Activated gamma-delta T cell (primary cell): ENCODE measurements around the gene PIP4K2A.
A peak's percentile ranks its signal among the peaks of the same experiment; 100 is the strongest.
"Not testable (repeated sequence)": the region's sequence is repeated elsewhere in the genome, so short reads cannot be mapped to it uniquely, and the experiment has no call there.

Experiments
- DNase-seq: peaks from one replicate; lab custom pipeline; 2025; lab: John Stamatoyannopoulos, UW
- total RNA-seq, 2 donors: gene quantifications; one replicate each; lab custom pipeline; 2026; lab: John Stamatoyannopoulos, UW

PIP4K2A gene
- 367 to 381 reads per million in 2 donors for total RNA-seq

DNA sequence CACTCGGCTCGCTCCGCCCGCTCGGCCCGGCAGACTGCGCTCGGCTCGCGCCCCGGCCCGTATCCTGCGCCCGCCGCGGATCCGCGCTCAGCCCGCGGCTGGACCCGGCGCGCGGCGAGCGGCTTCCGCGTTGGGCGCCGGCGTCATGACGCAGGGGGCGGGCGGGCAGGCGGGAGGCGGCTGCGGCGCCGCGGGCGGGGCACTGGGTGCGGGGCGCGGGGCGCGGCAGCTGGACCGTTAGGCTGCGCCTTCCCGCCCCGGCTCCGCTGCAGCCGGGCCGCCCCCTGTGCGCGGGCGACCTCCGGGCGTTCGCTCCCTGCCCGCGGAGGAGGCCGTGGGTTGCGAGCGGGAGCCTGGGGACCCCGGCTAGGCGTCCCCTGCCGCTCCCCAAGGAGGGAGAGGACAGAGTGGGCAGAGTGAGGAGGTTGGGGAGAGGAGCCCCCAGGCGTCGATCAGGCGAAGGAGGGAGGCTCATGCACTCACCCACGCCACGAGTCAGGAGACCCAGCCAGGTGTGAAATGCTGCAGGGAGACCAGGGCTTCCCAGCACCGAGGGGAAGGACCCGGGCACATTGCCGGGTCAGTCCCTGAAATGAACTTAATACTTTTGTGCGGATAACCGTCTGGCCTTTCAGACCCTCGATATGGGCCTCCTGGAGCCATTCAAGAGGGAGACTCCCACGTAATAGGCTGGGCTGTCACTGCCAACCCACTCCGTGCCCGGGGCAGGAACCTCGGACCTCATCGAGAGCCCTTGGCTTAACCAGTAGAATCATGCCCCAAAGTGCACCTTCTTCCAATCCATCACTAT is at the start of gene PIP4K2A:
Gene PIP4K2A (minus strand): TSS at position 100 of the 811 bp plus-strand sequence. CDS start 252 bp downstream, outside the sequence.
- DNase-seq: peak; percentile 74

DNA sequence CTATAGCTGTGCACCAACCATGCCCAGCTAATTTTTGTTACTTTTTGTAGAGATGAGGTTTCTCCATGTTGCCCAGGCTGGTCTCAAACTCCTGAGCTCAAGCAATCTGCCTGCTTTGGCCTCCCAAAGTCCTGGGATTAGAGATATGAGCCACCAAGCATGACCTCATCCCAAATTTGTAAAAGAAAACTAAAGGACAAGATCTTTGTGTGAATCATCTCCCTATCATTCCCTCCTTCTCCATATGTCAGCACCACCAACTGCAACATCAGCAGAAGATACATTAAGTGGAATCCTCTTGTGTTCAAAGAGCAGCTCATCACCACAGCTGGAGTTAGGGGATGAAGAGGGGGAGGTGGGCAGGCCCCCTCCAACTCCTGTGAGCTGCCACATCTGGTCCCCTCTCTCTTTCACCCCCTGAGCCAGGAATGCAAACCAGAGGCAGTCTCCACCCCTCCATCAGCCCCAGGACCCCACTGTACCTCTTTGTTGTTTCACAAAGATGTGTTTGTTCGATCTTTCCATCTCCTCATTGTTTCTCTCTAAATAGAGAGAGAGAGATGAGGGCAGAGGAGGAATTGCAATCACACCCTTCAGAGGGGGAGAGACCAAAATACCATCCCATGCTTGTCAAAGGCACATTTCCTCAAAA is 47.3 kb upstream of the PIP4K2A start:
- no peak for DNase-seq

DNA sequence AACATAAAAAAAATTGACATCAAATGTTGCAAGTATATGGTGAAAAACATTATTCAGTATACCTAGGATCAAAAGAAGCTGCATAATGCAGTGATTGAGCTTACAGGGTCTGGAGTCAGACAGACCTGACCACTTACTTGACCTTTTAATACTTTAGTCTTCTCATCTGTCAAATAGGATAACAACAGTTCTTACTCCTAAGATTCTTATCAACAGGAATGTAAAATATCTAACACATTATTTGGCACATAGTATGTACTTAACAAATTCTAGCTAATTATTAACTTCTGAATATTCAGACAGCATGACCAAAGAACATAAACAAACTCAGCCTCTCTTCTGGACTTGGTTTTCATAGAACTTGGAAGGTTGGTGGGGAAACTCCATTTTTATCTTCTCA is 45.6 kb upstream of the PIP4K2A start:
- no peak for DNase-seq

DNA sequence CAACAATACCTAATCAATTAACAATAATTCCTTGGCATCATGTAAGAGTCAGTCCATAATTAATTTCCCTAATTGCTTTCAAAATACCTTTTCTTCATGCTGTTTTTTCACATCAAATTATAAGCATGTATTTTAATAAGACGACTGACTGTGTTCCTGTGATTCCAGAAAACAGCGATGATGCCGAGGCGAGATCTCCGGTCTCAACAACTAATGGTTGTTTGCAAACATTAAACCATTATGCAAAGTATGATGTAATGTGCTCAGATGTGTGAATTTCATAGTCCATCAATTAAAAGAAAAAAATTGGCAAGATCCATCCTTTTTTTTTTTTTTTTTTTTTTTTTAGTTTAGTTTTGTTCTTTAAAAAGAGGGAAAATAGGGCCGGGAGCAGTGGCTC is 44.5 kb upstream of the PIP4K2A start:
- no peak for DNase-seq

DNA sequence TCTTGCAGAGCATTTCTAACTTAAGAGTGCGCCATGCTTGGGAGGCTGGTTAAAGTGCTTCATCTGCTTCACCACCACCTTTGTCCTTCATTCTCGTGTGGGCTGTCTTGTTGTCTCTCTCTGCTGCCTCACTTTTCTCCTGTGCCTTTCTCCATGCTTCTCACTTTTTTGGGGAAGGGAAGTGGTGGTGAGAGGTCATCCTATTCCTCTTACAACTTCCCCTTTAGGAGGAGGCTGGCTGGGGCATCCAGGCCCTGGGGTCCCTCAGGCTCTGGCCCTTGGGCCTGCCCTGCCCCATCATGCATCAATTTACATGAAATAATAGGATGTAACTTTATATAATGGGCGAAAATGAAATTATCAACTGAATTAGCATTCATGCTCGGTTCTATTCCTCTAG is 39.9 kb upstream of the PIP4K2A start:
- DNase-seq: no peak

DNA sequence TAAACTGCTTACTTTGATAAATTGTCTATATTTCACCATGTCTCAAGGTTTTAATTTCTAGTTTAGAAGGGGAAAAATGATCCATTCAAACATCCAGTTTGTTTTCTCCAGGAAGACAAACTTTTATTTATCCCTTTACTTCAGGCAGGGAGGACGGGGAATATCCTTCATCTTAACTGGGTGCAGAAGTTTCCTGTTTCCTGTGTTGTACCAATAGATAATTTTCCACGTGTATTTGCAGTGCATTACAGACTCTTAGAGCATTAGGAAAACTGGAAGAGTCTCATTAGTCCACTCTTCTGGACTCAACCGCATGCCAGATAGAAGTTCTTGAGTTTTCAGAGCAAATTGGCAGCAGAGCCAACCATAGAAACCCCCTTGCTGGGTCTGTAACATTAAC is 39.4 kb upstream of the PIP4K2A start:
- no peak for DNase-seq

DNA sequence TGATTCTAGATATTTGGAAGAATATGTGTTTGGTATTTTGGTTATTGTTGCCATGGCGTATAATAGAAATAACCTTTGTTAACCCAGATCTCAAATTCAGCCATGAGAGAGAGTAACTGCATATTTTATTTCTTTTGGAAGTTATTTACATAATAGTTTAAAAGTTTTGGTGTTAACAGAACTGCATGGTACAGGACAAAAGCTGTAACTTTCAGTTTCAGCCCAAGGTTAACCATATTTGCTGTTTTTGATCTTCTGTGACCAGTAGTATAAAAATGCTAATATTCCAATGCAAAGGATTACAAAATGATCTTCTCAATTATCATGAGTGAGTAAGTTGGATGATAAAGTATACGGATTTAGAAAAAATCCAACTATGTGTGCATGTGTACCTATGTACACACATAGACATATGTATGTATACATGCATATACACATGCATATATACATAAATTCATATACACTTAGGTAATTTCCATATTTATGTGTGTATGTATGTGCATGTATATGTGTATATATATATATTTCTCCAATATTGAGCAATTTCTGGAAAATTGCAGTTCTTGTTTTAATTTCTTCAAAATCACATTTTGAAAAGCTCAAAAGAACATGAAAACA is 38.0 kb upstream of the PIP4K2A start:
- no peak for DNase-seq

DNA sequence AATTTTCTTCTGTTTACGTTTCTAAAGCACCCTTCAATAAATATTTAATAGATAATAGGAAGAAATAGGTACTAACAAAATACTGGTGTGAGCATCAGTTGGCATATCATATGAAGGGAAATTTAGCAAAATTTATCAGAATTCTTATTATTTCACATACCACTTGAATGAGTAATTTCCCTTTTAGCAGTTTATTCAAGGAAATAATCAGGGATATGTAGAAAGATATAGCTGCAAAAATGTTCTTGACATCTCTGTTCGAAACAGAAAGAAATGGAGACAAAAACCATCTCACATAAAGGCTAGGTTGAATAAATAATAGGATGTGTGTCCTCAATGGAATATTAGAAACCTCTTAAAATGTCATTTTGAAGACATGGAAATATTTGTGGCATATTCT is 35.8 kb upstream of the PIP4K2A start:
- no peak for DNase-seq

DNA sequence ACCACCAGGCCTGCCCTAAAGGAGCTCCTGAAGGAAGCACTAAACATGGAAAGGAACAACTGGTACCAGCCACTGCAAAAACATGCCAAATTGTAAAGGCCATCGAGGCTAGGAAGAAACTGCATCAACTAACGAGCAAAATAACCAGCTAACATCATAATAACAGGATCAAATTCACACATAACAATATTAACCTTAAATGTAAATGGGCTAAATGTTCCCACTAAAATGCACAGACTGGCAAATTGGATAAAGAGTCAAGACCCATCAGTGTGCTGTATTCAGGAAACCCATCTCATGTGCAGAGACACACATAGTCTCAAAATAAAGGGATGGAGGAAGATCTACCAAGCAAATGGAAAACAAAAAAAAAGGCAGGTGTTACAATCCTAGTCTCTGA is 30.5 kb upstream of the PIP4K2A start:
- not testable (repeated sequence) for DNase-seq

DNA sequence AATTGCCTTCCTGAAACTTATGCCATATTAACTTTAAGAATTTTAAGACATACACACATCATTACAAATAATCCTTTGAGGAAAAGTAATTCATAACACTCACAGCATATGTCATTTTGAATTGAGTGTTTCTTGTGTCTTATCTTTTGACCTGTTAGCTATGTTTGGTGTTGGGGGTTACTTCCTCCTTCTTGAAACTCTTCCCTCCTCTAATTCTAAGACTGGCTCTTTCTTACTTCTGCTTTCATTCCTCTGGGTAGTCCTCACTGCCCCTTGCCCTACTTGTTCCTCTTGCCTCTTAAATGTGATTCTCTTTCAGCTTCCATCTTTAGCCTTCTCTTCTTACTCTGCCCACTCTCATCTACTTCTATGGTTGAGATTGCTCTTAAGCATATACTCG is 28.3 kb upstream of the PIP4K2A start:
- DNase-seq: no peak

DNA sequence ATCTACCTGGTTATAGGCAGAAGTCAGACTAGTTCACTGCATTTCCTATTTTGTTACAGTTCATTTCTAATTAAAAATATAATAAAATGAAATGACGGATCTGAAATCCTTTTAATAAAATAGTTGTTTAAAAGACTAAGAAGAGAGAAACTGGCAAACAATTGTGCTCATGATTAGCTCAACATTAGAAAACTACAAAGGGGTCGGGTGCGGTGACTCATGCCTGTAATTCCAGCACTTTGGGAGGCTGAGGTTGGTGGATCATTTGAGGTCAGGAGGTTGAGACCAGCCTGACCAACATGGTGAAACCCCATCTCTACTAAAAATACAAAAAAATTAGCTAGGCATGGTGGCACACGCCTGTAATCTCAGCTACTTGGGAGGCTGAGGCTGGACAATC is 27.3 kb upstream of the PIP4K2A start:
- DNase-seq: not testable (repeated sequence)

DNA sequence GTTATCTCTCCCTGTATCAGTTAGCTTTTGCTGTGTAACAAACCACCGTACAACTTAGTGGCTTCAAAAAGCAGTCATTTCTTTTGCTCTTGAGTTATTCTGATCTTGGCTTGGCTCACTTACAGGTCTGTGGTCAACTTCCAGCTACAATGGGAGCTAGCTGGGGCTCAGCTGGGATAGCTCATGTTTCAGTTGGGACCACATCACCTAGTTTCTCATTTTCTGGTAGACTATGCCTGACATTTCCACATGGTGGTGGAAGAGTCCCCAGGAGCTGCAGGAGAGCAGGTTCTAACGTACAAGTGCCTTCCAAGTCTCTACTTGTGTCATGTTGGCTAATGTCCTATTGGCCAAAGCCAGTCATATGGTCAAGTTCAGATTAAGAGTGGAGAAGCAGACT is 25.8 kb upstream of the PIP4K2A start:
- no peak for DNase-seq

DNA sequence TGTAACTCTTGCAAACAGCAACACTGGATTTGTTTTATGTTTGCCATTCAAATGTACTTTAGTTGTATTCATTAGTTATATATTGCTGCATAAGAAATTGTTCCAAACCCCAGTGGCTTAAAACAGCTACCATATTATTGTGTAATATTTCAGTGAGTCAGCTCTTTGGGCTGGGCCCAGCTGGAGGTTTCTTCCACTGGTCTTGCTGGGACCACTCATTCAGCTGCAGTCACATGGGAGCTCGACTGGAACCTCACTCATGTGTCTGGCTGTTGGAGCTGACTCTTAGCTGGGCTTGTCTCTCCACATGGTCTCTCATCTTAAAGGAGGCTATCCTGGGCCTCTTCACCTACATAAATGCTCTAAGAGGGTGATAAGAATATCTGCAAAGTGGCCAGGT is 23.2 kb upstream of the PIP4K2A start:
- DNase-seq: no peak

DNA sequence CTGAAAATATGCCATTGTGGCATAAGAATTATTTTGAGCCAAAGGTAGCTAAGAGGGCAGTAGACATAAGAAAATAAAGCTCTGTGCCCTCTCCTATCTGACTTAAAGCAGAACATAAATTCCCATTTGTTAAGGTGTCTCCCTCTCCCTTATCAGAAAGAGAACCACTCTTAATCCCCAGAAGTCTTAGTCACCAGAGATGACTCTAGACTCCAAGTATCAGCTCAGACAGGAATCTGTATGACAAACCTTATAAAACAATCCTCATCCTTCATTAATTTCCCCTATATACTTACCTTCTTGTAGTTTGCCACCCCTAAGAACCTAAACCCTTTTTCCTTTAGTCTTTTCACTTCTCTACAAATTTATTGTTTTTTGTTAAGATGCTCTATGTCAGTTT is 21.8 kb upstream of the PIP4K2A start:
- no peak for DNase-seq

DNA sequence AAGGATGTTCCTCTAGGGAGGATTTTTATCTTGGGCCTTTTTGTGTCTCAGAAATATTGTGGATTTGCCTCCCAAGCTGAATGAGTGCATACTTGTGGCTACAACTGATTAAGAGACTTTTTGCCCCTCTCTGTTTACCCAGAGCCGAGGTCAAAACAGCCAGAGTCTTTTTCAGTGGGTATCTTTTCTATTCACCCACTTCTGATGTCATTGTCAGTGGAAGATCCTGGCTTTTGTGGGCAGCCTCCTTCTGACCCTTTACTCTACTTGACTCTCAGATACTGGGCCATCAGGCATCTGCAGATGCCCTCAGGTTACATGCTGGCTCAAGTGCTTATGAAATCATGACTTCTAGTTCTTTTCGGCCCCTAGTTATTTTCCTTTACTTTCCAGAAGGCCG is 19.6 kb upstream of the PIP4K2A start:
- no peak for DNase-seq

DNA sequence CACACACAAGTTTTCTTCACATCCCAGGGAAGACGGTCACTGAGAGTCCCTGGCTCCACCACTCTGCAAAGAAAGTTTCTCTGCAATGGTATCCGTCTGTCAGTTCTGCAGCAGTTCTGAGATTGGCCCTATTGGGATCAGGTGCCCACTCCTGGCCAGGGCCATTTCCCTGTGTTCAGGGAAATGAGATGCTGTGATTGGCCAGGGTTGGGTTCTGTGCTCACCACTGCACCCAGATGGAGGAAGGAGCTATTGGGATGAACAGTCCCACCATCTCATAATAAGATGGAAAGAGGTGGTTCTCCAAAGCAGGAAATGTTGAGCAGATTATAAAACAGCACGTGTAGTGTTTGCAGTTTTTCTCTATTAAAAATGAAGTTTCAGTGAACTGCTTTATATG is 13.3 kb upstream of the PIP4K2A start:
- DNase-seq: no peak

DNA sequence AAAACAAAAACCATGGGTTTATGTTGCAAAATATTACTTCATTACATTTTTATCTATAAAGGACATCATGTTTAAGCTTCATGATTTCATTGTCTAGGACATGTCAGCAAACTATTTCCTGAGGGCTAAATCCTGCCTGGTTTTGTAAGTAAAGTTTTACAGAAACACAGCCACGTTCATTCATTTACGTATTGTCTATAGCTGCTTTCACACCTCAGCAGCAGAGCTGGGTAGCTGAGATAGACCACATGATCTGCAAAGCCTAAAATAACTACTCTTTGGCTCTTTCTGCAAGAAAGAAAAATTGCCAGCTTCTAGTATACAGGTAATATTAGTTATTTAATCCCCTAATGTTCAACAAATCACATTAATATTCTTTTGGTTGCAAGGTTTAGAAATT is 12.7 kb upstream of the PIP4K2A start:
- no peak for DNase-seq

DNA sequence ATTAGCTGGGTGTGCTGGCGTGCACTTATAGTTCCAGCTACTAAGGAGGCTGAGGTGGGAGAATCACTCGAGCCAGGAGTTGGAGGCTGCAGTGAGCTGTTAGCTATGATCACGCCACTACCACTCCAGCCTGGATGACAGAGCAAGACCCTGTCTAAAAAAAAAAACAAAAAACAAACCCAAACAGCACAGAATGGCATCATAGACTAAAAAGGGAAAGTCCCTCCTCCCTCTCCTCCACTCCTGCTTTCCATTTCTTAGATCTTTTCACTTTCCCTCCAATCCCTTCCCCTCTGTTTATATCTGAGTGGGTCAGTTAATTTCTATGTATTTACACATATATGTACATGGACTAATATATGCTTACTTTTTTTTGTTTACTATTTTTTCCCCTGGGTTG is 10.4 kb upstream of the PIP4K2A start:
- no peak for DNase-seq

DNA sequence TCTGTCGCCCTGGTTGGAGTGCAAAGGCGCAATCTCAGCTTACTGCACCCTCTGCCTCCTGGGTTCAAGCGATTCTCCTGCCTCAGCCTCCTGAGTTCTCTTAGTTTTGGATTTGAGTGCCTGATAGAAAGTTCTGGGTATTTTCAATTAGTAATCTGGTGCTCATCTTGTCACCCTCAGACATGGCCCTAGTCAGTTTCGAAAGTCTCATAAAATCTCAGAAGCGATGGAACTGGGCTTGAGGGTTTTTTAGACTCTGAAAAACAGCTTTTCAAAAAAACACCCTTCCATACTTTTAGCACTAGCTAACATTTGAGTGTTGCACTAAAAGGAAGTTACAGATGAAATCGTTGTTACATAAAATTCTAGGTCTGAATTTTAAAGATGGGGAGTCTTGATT is 9.4 kb upstream of the PIP4K2A start:
- DNase-seq: no peak

DNA sequence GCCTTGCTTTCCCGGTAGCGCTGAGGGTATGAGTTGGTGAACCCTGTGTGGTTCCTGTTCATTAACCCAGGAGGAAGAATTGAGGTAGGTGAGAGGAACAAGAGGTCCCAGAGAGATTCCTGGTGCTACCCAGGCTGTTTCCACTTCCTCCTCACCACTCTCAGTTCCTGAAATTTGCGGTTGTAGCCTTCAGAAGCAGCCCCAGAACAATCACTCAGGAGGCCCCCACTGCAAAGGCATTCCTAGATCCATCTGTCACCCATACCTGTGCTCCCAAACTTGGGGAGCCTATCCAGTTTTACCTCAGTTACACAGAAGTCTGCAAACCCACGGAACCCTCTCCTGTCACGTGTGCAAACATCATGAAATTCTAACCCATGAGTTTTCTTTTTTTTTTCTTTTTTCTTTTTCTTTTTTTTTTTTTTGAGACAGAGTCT is 9.0 kb upstream of the PIP4K2A start:
- DNase-seq: no peak

DNA sequence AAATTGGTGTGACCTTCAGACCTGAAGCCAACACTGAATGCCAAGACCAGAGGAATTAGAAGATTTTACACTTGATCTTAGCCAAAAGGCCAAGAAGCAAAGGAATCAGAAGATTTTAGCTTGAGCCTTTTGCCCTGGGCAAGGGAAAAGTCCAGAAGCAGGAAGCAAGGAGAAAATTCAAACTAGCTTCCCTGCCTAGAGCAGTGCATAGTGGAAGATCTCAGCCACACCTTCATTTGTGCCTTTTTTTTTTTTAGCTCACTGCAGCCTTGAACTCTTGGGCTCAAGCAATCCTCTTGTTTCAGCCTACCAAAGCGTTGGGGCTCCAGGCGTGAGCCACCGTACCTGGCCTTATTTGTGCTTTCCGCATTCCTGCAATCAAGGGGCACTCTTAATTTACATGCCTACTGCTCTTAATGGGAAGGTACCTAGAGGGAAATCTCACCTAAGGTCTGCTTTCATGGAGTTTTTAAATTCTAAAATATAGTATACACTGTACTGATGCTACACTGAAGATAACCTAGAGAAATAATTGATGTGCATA is 8.3 kb upstream of the PIP4K2A start:
- DNase-seq: no peak

DNA sequence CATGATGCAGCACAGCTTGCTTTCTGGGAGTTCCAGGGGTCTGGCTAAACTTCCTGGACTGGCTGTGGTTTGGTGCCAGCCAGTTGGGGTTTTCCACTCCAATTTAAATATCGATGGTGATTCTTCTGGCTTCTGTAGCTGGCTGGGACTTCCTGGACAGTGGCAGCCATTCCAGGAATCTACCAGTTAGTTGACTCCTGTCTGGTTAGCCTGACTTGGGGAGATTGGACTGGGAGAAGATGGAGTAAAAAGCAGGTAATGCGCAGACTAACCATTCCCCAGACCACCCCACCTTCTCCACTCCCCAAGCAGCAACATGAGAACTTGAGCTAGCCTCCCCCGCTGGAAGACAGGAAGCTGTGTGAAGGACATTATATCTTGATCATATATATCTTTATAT is 6.3 kb upstream of the PIP4K2A start:
- DNase-seq: no peak
